Choroid plexus epithelial cell (primary cell): ENCODE results near the gene IRF5.
"Not testable (repeated sequence)": the region's sequence is repeated elsewhere in the genome, so short reads cannot be mapped to it uniquely, and the experiment has no call there.

ENCODE experiments used
- DNase-seq: peaks from one replicate; pipeline ENCODE4 v3.0.0-alpha.2; 2010; ENCODE audit warnings: low read depth
- H3K4me3 ChIP-seq: 2 replicates; pipeline ENCODE4 v1.5.1; 2011; ENCODE audit warnings: low read depth, mild to moderate bottlenecking, control low read depth, low read length, moderate library complexity
- CTCF ChIP-seq: conservative IDR thresholded peaks from 2 replicates; pipeline ENCODE4 v1.5.1; 2011; ENCODE audit warnings: low read depth, mild to moderate bottlenecking, control low read depth, inconsistent platforms, low read length, moderate library complexity

Gene IRF5

GRCh38 chr7:128908750-128909624, 28.7 kb upstream of the IRF5 start:
- no peak for DNase-seq

GRCh38 chr7:128909625-128910568, 27.8 kb upstream of the IRF5 start:
- no peak for TF ChIP-seq CTCF
- DNase-seq = peak; percentile 67
- H3K4me3 ChIP-seq = peak overlapping the region; percentile 55

More at GRCh38 chr7:128908750-128909624, 28.7 kb upstream of the IRF5 start:
- TF ChIP-seq CTCF = no peak
- peak overlapping the region; percentile 55 for H3K4me3 ChIP-seq

GRCh38 chr7:128910569-128910945, 27.2 kb upstream of the IRF5 start, which contains the start of gene KCP:
TSS of gene KCP (minus strand) at chr7:128910709. CDS start at chr7:128910676, 33 bp downstream.
- no peak for DNase-seq
- TF ChIP-seq CTCF = no peak
- H3K4me3 ChIP-seq = peak within 1 kb of the TSS; percentile 55

- DNase-seq = no peak
- no peak overlapping the region for H3K4me3 ChIP-seq
- TF ChIP-seq CTCF = no peak
These were observed 26.2 kb upstream of the IRF5 start for GRCh38 chr7:128911423-128912031.

- no peak for DNase-seq
- no peak overlapping the region for H3K4me3 ChIP-seq
- no peak for TF ChIP-seq CTCF
These were observed 25.4 kb upstream of the IRF5 start for GRCh38 chr7:128912281-128912680.

GRCh38 chr7:128912709-128913495, 24.8 kb upstream of the IRF5 start:
- not testable (repeated sequence) for H3K4me3 ChIP-seq, DNase-seq
